Occipital lobe (tissue), 2 donors: ENCODE measurements around the gene DELE1. TPM values are rescaled to one million over a fixed set of nuclear protein-coding genes. Genes with fewer than 3 reads are reported as not detected.

Source experiments
- DNase-seq: peaks from one replicate; lab custom pipeline; 2025; lab: John Stamatoyannopoulos, UW
- total RNA-seq: library from RNA; depleted of rRNA; stranded (reverse); fragments of >200 nt; gene quantifications from one replicate; pipeline ENCODE4 v1.2.3, GENCODE V29; 2014

DELE1 gene
- total RNA-seq, 1 donor from 2014 or later, result 39.0 TPM

DNA sequence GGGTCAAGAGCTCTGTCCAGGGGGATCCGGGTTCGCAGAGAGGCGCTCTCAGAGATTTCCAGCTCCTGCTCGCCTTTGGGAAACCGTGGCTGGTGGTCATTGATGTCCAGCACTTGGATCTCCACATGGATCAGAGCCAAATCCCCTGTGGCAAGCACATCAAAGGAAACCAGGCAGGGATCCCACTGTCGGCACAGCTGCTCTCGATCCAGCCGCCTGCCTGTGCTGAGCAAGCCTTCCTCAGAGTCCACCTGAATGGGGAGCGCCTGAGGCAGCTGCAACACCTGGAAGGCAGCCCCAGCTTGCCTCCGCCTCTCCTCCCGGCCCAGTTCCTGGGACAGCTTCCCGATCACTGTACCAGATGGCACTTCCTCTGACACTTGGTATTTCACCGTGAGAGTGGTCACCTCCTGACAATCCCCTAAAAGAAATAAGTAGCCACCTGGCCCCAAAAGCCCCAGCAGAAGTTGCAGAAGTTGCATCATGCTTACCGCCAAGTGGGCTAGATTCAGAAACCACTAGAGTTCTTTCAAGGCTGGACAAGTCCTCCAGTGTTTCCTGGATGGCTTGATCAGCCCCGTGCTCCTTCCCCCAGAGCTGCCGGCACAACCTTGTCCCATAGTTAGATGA is 33.8 kb downstream of the DELE1 start:
- DNase-seq, result no peak

DNA sequence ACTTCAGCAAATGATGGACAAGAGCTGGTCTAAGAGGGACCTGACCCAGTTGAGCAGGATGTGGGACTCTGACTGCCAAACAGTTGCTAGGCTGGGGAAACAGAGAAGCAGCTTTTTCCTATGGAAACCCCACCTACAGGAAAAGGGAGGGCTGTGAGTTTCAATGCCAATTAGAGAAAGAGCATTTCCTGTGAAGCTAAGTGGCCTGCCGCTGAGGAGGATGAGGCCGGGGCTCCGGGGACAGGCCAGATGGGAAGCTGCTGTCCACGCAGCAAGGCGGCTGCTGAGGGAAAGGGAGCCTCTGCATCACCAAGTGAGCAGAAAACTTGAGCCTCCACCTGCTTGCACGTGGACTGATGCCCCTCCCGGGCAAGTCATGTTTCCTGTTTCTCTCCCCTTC is 34.4 kb downstream of the DELE1 start, which contains the start of gene PCDH12:
Gene PCDH12 (minus strand): TSS at position 90 of the 400 bp plus-strand sequence. CDS start 351 bp downstream, outside the sequence.
- no peak for DNase-seq

DNA sequence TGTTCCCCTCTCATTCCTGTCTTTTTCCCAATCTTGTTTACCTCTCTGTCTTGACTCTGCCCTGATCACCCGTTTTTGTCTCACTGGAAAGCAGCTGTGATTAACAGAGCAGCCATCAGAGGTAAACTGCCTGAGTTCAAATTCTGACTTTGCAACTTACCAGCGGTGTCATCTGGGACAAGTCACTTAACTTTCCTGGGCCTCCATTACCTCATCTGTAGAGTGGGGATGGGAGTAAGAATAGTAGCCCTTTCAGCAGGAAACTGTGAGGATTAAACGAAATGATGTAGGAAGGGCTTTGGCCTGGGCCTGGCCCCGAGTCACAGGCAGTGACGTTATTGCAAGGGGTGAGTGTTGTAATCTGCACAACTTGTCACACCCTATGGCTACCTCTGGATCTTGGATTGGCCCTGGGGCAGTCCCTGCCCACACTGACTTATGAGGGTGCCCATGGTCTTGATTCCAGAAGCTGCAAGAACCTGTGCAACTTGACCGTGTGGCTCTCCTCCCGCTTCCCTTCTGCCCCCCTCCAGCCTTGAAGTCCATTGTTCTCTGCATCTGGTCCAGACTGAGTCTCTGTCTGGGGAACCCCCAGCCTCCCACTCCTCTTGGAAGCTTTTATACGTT is 35.0 kb downstream of the DELE1 start:
- no peak for DNase-seq

DNA sequence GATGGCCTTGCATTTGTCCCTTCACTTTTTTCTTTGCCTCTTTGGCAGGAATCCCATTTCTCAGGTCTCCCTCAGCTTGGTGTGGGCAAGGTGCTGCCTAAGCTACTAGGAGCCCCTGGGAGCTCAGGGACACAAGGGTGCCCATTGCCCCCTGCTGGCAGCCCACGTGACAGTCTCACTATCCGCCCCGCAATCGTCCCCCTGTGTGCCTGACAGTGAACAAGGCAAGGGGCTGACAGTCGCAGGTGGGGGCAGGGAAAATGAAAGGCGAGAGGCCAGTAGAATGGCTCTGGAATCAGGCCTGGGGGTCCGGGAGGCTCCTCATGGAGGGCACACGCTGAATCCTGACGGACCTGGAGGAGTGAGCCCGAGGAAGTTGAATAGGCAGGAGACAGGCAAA is 36.3 kb downstream of the DELE1 start:
- DNase-seq, result no peak

DNA sequence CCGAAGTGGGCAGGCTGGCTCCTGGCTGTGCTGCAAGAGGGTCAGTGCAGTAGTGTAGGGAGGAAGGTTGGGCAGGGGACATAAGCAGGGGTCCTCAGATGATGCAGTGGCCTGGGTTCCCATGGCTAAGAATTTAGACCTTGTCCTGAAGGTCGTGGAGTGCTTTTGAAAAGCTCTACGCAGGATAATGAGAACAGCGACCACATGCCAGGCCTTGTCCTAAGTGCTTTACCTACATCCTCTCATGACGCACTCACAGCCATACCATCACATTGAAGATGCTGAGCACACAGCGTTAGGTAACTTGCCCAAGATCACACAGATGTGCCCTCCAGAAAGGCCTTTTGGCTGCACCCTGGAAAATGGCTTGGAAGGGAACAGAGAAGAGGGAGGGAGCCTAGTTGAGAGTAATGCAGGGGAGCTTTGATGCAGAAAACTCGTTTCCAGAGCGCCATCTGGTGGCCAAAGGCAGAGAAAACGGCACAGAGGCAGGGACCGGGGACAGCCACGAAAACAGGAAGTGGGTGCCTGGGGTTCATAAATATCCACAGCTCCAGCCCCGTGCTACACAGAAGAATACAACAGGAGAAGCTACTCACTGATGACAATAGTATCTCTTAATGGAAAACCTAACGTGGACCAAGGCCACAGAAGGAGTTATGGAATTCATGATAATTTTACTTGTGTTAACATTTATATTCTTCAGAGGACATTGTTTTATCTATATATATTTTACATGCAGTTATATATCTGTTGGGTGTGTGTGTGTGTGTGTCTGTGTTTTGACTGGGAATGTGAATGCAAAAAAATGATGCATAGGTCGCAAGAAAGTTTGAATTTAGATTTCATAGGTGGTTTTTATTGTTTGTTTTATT is 37.0 kb downstream of the DELE1 start:
- peak; percentile 84 for DNase-seq

DNA sequence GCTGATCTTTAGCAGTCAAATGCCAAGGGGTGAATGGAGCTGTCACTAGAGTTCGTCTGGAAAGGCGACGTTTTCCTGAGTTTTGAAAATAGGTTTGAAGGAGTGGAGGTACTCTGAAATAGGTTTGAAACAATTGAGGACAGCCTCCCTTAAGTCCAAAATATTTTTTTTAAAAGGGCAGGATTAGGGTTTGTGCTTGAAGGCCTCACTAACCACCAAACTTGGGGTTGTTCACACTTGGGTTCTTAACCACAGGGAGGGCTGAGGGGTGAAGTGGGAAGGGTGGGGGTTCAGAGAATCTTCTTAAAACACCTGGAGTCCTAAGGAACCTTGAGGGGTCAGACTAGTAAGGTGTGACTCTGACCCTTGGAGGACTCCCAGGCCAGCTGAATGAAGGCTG is 37.8 kb downstream of the DELE1 start:
- DNase-seq, result no peak

DNA sequence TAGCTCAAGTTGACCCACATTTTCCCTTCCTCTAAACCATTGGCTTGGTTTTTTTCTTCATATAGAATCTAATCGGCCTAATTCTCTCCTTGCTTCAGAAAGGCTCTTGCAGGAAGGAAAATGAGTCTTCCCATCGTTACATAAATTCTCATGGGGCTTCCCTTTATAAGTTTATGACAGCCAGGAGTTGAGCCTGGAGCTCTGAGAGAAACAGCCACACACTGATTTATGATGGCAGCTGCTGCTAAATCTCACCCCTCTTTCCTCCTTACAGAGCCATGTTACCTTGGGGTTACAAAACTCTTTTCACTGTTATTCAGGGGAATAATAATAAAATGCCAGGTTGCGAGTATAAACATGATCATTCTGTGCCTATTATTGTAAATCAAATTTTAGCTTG is 40.0 kb downstream of the DELE1 start:
- no peak for DNase-seq

DNA sequence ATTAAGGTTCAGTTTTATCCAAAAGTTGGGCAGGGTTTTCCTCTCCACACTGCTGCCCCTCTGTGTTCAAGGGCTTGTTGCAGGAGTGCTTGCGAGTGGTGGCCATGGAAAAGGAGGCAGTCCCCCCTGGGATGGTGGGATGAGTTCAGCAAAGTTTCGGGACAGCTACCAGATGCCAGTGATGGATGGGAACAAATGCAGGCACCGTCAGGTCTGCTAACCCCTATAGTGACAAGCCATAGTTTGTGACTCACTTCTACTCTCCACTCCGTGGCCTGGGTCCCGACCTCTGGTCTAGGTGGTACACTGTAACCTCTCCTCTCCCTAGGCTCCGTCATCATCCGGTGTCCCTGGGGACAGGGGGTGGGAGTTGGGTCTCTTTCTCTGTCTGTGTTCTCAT is 41.4 kb downstream of the DELE1 start:
- no peak for DNase-seq

DNA sequence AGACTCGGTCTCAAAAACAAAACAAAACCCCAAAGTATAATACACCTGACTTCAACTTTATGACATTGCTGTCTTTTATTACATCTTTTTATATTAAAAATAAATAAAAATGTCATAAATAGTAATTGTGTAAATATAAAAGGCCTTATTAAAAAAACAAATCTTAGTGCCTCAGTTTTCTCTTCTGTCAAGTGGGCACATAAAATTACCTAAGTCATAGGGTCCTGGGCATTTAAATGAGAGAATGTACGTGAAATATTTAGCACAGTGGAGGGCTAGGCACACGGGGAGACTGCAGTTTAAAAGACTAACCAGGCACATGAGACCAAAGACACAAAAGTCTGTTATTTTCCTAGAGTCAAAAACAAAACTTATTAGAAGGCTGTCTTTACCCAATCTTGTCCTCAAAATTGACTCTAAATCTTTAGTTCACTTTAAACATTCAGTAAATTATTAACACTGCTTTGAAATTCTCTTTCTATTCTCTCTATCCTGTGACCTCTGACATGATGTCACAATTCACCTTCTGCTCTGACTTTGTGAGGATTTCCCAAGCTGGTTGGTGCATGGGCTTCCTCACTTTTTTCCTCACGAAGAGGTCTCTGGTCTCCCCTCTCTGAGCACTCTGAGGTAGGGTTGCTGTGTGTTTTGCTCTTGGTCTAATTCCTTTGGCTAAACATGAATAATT is 42.7 kb downstream of the DELE1 start:
- no peak for DNase-seq

DNA sequence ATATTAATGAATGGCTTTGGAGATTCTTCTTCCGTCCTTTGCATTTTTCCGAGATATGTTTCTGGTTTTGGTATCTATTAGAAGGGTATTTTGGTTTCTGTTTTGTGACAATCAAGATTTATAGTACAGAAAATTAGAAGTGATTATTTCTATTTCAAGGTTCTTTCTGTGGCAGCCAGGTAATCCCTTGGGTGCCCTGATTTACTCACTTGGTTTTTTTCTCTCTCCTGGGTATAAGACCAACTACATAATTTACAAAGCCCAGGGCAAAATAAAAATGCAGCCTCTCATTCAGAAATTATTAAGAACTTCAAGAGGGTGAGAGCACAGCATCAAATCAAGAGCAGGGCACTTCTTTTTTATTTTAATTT is 43.3 kb downstream of the DELE1 start:
- no peak for DNase-seq

DNA sequence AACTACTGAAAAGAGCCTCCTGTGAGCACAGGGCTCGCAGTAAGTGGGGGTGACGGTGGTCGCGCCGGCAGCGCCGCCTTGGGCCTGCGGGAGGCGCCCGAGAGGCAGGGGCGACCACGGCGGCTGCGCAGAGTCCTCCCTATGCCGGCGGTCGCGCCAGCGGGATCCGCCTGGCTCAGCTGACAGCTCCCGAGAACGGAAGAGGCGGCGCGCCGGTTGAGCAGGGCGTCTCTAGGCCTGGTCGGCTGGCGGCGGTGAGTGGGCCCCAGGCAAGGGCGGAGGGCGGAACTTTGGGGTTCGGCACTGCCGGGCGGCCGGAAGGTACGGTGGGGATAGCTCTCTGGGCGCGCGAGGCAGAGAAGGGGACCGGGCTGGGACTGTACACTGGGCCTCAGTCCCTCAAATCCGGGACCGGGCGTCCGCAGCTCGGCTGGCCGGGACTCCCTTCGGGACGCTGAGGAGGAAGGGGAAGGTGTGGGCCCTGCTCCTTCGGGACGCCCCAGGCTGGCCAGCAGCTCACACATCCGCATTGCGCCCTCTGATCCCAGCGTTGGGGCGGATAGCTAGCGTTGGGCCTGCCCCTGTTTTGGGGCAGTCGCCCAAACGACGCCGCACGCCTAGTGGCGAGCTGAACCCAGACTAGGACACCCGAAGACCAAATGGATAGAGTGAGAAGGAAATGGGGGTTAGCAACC is 45.4 kb downstream of the DELE1 start, which contains the start of gene RNF14:
Gene RNF14 (plus strand): TSS at position 192 of the 695 bp plus-strand sequence. CDS start 4,484 bp downstream, outside the sequence.
- peak; percentile 87 for DNase-seq

DNA sequence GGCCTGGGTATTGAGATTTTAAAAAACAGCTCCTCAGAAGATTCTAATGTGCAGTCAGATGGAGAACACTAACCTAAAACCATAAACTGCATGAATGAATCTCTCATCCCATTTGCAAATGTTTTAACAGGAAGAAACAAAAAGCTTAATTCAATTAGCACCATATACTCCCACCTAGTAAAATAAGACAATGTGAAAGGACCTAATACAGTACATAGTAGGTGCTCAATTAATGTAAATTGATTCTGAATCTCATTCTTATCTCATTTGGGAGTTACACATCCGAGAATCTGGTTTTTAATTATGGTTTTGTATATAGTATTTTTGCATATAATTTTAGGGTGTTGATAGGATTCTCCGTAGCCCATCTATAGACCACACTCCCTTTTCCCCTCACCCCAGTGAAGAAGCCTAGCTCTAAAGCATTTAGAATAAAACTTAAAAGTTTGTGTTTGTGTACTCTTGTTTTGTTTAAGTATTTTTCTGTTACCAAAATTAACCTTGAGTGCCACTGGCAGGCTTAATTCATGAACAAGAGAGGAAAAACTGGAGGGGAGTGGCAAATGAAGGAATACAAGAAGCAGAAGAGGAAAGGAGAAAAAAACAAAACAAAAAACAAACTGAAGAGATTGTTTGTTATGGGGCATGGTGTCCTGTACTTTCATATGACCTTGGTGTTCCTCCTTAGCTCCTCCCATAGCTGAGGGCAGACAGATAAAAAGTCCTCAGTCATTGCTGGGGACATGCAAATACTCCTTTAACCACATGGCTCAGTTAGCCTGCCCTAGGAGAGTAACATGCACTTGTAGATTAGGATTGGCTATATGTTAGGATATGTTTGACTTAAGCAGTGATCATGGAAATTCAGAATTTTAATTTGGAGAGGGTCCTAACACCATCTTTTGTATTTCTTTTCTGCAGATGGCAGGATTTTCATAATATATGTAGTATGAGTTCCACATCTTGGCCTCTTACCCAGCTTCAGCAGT is 46.4 kb downstream of the DELE1 start:
- no peak for DNase-seq

DNA sequence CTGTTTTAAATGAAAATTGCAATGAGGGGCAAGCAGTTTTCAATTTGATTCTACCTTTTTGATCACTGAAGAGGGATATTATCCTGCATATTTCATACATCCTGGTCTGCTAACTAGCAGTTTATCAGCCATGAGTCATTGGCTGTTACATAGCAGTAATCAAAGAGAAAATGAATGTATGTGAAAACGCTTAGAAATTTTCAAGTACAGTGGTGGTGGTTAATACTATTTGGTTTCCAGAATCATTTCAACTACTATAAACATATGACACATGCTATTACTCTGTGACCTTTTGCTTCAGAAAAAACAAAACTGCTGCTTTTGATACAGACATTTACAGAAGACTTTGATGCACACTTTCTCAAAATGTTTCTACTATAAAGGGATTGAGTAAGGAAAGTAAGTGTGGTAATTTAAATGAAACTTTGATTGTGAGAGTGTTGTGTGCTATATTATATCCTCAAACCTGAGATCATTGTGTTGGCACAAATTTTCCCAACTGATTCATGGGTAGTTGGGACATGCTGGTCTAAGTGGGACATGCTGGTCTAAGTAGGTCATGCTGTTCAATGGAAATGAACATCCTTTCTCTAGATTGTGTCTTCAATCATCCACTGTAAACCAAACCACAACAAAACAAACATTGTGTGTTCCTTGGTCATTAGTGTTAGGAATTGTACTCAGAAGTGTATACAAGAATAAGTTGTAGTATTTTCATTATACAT is 50.4 kb downstream of the DELE1 start:
- DNase-seq, result no peak

DNA sequence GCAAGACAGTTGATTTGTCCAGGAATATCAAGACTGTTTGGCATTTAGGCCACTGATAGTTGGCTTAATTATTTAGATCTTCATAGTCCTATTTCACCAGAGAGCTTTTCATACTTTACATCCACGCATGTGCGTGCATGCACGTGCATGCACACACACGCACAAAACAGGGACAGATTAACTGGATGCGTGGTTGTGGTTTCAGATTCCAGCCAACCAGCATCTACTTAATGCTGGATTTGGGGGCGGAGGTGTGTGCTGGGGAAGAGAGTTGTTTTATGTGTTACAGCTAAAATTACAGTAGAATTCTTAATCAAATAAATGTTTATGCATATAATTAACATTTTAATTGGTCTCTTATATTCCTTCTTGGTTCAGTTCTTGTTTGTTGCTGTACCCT is 52.5 kb downstream of the DELE1 start:
- DNase-seq, result no peak

DNA sequence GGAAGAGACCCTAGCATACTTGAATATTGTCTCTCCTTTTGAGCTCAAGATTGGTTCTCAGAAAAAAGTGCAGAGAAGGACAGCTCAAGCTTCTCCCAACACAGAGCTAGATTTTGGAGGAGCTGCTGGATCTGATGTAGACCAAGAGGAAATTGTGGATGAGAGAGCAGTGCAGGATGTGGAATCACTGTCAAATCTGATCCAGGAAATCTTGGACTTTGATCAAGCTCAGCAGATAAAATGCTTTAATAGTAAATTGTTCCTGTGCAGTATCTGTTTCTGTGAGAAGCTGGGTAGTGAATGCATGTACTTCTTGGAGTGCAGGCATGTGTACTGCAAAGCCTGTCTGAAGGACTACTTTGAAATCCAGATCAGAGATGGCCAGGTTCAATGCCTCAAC is 54.7 kb downstream of the DELE1 start:
- no peak for DNase-seq

DNA sequence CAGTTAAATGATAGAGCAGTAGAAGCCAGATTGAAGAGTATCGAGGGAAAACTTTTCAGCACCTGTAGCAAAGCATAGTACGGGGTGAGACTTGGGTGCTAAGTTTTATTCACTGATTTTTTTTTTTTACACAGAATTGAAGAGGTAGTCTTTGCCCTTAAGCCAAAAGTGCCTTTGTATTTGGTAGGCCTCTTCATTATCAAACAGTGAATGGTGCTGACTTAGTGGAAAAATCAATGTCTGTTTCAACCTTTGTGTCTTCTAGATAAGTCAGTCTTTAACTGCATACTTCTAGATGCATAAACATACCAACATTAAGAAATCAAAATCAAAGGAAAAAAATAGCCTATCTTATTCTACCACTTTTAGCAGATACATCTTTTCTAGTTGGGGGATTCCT is 59.0 kb downstream of the DELE1 start:
- DNase-seq, result no peak

DNA sequence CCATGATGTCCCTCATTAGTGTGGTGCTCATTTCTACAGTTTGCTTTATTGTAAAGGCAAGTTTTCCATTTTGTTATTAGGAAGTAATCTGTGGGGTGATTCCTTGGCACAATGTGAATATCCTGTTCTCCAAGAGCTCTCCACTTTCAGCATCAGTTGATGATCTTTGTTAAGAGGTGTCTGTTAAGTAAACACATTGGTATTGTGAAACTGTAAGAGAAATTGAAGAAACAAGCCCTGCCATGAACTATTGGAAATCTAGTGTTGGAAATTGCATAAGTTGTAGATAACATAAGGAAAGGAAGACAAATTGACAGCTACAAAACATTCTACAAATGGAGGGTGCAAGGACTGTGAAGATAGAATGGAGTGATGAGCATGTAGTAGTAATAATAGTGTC is 62.4 kb downstream of the DELE1 start:
- DNase-seq, result no peak

DNA sequence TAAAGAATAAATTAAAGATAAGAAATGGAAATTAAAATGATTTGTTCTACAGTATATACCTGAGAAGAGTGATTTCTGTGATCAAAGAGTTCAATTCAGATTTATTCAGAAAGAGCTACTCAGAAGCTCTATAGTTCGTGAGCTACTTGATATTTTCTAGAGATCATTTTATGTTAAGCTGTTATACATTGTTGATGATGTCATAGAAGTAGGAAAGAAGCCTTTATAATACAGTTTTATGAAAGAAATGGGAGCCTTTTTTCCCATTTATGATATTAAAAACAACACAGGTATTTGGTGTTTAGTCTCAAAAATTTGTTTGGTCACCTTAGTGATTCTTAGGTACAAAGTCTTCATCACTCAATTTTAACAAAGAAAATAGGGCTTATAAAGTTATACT is 66.0 kb downstream of the DELE1 start:
- DNase-seq, result no peak
